NCI-H2227 (cell line): ENCODE data around the gene RGS10.

Experiments used
- DNase-seq: peaks from one replicate; lab custom pipeline; 2025; ENCODE audit not compliant: unreplicated experiment; lab: John Stamatoyannopoulos, UW

RGS10 gene

DNA sequence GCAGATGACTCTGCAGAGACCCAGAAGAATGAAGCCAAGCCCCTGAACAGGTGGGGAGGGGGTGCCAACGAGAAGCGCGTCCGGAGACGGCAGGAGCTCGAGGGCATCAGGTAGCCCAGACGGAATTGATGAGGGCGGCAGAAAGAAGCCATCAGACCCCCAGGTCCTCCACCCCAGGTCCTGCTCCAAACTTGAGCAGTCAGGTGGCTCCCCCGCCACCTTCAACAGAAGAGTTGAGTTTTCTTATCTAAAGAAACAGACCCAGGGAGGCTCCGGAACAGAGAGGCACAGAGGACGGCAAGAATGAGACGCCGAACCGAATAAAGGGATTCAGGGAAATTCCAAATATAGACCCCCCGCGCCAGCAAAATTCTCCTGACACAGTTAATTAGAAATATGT is 22.2 kb downstream of the RGS10 start:
- DNase-seq = no peak

DNA sequence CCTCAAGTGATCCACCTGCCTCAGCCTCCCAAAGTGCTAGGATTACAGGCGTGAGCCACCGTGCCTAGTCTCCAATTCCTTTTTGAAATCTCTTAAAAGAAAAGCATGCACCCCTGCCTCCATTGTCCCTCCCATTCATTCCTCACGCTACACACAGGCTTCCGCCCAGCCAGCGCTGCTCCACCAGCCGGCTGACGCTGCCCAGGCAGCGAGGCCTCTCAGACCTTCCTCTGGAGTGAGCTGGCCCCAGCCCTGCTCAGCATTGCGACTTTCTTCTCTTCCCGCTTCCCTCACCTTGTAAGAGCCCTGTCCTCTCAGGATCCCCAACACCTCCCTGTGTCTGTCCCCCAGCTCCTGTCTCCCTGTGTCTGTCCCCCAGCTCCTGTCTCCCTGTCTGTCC is 23.6 kb downstream of the RGS10 start:
- DNase-seq = no peak

DNA sequence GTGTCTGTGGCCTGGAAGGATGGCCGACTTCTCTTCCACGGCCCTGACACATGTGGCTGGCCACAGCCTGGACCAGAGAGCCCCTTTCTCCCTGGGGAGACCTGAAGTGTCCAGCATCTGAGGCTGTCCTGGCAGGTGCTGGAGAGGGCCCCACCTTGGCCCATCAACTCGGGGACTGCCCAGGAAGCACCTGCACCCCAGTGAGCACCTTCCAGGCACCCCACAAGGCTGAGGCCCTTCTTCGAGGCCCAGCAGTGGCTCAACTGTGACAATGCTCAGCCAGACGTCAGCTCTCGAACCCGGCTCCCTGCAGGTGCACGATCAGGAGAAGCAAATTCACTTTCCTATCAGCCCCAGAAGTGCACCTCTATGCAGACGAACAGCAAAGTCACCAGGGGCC is 24.3 kb downstream of the RGS10 start:
- DNase-seq = no peak

DNA sequence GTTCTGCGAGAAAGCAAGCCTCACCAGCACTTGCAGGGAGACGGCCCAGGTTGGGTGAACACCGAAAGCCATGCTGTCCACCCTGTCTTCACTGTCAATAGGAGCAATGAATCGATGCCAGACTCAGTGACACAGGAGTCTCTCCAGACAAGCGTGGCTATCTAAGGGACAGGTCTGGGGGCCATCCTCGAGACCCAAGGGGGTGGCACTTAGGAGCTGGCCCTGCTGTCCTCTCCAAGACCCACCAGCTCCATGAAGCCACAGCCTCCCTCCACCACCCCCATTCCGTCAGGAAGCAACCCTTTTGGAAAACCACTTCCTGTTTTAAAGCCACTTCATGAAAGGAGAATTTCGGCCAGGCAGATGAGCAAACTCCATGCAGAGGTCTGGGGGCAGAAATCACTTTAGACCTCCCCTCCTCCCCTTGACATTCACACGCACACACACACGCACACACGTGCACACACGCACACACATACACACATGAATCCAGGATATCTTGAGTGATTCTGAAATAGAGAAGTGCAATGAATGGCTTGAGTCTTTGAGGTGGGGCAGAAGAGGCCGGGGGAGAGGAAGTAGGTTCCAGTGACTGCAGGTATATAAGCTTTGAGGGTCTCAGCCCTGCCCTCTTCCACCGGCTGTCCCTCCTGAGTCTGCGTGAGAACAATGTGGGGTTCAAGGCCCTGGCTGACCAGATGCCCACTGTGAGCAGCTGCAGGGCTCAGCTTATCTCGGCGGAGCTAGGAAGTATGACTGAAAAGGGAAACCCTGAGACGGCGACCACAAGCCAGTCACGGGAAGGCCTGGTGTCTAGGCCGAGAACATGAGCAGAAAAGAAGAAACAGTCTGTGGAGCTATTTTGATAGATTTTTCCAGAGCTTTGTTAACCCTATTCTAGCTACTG is 25.0 kb downstream of the RGS10 start:
- DNase-seq = no peak

DNA sequence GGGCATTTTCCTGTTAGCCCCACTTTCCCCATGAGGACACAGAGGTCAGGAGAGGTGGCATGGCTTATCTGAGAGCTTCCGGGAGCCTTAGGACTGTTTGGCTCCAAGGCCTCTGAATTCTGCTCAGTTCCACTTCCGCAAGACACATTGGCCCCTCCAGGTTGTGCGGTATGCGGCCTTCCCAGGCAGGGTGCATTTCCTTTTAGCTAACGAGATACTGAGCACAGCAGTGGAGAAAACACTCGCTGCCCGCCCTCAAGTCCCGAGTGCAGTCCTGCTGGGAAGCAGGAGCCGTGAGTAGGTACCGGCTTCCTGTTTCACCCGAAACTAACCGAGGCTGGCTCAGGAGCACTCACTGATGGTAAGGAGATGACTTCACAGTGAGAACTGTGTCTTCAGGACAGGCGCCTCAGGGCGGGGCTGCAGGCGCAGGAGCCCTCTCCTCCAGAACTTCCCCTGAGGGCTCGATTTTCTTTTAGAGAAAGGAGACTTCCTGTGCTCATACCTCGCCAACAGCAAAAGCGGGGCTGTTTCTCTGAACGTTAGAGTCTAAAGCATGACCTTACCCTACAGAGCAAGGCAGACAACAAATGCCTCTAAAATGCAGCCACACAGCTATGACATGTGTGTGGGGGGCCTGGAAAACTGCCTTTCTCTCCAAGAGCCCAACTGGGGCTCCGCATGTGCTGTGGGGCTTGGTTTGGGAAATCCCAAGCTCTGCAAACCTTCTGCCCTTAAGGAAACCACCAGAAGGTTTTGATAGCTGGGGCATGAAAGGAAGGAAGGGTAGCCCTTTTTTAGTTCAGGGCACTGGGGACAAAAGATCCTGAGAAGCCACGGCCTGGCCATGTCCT is 25.9 kb downstream of the RGS10 start:
- DNase-seq = no peak

DNA sequence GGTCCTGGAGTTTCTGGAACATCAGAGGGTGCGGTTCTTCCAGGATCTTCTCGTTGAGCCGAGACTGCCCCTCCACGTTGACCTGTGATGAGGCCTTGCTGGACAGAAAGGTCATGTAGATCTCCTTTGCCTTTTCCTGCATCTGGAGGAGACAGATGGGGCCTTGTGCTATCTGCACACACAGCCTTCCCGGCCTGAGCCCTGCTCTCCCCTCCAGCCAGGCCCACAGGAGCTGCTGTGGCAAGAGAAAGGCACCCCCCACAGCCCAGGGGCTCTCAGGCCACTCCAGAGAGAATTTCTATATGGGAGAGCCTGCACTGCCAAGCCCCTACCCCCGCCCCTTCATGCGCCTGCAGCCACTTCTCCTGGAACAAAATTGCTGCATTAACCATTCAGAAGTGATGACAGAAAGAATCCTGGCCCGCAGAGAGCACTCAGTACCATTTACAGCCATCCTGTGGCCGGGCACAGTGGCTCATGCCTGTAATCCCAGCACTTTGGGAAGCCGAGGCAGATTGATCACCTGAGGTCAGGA is 26.9 kb downstream of the RGS10 start:
- DNase-seq = no peak

DNA sequence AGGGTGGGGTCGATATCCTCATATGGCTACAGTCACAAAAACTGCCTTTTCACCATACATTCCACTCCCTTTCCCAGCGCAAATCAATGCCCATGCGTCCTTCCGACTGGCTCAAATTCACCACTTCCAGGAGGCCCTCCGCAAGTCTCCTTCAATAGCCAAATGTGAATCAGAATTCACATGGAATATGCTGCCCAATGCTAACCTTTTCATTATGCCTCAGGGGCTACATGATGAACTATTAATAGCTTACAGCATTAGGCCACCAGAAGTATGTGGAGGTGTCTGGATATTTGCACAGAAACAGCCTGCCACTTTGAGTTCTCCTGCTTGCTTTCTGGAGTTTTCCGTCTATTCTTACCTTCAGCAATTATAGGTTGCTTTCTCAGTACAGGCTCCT is 27.7 kb downstream of the RGS10 start:
- no peak for DNase-seq

DNA sequence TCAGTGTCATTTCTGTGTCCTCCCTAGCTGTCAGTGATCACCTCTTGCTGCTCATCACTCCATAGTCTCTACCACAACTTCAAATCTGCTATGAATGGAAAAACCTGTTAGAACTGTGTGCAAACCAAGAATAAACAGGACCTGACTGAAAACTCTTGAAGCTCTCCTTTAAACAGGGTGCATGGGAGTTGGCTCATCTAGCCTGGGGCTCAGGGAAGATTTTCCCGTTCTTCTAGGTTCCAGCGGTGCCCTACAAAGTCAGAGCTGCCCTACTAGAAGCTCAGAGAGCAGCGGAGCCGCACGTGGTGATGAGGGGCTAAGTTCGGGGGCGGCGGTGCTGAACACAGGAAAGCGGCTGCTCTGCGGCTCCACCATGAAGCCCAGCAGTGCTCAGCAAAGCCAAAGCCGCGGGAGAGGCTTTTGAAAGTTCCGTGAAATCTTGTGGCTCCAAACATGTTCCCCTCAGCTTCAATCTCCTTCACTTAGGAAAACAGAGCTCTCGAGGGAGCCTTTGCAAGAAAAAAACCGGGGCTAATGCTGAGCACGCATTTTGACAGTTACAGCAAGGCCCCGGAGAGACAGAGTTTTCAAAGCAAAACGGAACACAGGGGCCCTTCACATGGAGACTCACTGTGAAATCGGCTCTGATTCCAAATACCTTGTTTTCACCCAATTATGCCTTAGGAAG is 30.5 kb downstream of the RGS10 start:
- DNase-seq = no peak

DNA sequence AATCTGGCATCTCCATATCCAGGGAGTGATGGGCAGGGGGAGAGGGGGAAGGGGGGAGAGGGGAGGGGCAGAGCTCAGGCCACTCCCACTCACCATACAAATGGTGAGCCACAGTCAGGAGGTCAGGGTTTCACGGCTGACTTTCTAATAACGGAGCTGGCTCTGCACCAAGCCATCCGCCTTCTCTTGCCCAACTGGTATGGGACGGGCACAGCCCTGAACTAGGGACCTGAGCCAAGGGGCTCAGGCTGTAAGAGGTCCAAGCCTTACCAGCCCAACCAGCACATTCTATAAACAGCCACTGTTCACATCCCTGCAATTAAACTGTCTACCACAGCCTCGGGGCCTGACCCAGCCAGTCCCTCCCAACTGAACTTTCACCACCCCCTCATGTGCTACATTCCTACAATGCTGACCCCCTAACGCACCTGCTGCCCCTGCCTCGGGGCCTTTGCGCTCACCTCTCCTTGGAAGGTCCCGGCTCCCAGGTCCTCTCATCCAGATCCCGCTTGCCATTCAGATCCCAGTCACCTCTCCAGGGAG is 32.5 kb downstream of the RGS10 start:
- DNase-seq = no peak

DNA sequence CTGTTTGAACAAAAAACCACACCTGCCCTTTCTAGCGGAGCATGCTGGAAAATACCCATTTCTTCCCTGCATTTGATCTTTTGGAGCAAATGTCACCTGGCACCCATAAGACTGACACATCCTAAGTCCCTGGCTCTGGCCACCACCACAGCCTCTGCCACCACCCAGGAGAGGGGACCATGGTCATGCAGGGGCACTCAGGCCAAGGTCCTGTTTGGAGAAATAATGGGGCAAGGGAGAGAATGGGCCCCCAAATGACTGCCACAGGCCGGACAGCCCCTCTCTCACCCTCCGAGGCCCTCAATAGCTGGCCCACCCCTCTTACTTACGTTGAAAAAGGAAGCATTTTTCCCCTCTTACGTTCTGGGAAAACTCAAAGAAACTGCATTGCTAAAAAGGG is 35.4 kb downstream of the RGS10 start:
- no peak for DNase-seq

DNA sequence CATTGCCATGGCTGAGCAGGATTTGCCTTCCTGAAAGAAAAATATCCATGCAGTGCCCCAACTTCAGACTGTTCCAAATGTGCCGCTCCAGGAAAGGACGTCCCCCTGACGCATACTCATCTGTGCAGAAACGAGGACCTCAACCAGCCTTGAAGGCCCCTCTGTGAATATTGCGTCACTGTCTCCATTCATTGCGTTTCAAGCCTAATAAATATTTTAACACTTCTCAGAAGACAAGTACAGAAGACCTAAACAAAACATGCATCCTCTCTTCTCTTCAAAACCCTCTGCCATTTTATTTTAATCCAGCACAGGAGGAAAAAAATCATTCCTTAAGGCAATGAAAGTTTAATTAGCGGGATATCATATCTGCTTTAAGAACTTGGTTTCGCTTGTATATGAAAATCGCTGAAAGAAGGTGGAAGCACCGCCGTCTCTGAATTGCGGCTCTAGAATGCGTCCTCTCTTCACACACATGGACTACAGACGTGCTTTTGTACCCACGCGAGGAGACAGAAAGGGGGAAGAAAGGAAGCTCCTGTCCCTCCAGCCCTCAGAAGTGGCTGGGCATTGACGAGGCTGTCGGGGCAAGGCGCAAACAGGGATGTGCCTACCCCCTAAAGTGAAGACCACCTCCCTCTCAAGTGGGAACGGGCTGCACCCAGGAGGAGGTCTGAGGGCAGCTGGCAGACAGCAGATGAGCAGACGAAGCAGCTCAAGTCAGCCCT is 36.8 kb downstream of the RGS10 start:
- DNase-seq = no peak

DNA sequence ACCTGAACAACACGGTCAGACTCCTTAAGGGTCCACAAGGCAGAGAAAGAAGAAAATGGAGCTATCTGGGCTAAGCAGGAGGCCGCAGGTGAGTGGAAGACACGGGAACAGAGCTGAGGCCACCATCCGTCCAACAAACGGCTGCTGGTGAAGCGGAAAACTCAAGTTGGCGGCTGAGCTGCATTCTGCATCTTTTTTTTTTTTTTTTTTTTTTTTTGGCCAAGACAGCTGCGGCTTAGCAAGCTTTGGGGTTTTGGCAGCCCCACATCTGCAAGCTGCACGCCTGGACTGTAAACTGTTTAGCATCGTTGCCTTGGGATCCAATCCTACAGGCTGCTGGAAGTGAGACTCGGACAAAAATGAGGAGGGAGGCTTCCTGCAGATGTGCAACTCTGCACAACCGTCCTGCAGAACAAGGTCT is 37.4 kb downstream of the RGS10 start:
- no peak for DNase-seq

DNA sequence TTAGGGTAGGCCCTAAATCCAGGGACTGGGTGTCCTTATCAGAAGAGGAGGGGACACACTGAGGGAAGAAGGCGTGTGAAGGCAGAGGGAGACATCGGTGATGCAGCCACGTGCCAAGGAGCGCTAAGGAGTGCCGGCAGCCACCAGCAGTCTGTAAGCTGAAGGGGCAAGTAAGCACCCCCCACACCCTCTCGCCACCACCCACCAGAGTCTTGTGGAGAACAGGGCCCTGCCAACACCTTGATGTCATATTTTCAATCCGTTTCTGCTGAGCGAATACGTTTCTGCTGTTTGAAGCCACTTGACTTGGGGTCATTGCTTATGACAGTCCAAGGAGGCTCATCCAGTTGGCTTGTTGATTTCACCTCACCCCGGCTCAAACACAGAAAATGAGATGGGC is 37.9 kb downstream of the RGS10 start:
- no peak for DNase-seq

DNA sequence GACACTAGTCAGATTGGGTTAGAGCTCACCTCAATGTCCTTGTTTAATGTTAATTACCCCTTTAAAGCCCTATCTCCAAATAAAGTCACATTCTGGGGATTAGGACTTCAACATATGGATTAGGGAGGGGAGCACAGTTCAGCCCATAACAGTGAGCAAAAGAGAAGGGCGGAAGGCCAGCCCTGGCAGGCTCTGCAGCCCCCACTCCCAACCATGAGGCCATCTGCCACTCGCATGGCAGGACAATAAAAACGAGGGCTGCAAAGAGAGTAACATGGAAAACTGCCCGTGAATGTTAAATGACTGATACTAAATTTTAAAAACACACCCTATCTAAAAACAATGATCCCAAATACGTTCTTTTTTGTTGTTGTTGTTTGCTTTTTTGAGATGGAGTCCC is 38.7 kb downstream of the RGS10 start:
- DNase-seq = no peak

DNA sequence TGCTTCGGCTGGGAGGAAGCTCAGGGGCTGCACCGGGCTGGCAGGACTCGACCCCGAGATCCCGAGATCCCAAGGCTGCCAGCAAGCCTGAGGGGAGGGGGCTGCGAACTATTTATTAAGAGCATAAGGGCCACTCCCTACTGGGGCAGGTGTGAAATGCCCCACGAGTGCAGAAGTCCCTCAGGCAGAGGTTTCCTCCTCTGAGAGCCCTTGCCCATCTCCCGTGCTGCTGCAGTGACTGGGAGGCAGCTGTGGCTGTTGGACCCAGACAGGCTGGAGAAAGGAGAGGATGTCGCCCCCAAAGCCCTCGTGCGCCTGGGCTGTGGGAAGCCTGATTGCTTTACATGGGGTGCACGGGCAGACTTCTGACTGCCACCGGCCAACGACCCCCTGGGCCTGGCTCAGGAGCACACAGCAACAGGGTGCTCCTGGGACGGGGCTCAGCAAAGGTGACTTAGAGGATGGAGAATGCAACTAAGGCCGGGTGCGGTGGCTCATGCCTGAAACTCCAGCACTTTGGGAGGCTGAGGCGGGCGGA is 39.8 kb downstream of the RGS10 start:
- no peak for DNase-seq

DNA sequence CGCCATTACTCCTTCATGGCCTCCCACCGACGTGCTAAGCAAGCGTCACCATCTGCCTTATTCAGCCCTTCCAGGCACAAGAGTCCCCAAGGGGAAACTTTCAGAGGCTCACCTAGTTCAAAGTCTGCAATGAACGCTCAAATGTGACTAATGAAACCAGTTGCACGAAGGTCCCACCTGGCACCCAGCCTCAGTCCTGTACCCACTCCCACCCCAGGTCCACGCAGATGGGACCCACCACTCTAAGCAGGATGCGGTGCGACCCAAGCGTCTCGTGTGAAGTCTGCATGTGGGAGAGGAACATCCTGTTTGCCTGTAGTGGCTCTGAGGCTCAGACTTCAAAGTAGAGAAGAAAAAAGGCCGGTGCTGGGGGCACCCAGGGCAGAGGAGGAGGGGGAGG is 40.3 kb downstream of the RGS10 start:
- no peak for DNase-seq

DNA sequence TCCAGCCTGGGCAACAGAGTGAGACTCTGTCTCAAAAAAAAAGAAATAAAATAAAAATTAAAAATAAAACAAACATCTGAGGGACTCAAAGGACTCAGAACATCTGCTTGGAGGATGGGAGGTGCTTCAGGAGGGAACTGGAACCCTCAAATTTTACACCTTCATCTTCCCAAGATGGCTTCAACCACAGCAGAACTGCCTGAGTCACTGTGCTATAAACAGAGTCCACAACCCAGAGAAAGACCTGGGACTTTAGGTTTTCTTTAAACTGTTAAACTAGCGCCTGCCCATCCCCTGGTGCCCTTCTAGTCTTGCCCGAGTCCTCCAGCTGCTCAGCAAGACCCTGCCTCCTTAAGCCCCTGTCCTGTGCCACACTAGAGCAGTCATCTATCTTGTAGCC is 40.8 kb downstream of the RGS10 start:
- DNase-seq = no peak

DNA sequence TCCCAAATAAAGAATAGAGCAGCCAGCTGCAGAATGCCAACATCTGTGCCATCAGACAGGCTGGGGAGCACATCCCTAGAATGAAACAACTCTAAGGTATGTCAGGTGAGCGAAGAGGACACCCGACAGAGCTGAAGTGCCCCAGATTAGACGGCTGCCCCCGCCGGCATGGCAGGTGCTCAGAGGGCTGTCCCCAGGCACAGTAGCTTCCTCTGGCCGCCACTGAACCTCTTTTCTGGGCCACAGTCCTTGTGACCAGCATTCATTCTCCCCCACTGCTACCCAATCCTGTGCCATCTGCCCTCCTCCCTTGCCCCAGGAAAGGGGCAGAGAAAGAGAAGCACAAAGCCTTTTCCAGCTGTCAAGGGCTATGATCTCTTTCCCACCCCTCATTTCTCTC is 41.7 kb downstream of the RGS10 start:
- no peak for DNase-seq

DNA sequence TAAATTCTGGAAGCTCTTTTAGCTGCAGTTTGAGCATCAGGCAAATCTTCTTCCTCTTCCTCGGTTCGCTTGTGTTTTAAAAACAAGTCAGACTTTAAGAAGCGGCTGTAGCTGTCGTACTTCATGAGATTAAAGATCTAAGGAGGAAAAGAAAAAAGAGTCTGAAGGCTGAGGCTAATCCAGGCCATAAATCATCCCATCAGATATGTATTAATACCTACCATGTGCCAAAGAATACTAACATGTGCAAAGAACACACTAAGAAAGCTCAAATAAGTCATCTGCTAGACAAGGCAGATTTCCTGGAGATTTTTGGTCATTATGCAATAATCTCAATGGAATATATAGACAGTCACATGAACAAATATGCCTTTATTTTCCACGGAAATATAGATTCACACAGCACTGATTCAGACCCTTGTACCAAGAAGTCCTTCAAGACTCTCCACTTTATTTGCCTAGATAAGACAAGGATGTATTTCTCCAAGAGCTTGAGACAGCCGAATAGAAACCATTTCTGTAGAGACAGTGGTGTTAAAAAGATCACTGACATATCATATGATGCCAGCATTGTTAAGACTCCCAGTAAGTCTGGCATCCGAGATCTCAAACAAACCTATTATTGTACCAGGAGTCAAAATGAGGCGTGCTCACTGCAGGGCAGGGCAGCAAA is 42.3 kb downstream of the RGS10 start:
- no peak for DNase-seq

DNA sequence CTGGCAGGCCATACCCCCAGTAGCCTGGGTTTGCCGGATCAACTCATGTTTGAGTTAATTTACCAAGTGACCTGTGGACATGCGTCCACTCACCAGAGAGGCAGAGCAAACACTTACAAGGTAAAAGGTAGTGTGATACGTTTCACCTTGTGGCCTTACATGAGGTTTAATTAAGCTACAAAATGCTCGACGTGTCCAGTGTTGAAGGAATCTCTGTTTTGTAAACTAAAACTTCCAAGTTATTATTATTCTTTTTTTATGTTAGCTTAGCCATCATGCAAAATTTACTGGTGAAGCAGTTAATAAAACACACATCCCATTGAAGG is 42.9 kb downstream of the RGS10 start:
- DNase-seq = no peak
